ENCODE measurements around the gene MPO. TPM values are rescaled to one million over a fixed set of nuclear protein-coding genes. Genes with fewer than 3 reads are reported as not detected.

The MPO gene
- total RNA-seq, 4 donors from 2014 or later = 0.18 to 0.32 (median 0.31) TPM; not detected in 1

- no peaks in the 10 kb centered on the region for H3K9me3 ChIP-seq
- H3K36me3 ChIP-seq = no peaks in the 10 kb centered on the region
- intact Hi-C loops (cut with DNase I; ENCODE audit: low total_unique reads) = no loop called here
- H3K27ac ChIP-seq = no peak overlapping the region
- no peak for TF ChIP-seq POLR2A (IDR thresholded peaks at IDR 0.05)
- TF ChIP-seq, protein P1, sequence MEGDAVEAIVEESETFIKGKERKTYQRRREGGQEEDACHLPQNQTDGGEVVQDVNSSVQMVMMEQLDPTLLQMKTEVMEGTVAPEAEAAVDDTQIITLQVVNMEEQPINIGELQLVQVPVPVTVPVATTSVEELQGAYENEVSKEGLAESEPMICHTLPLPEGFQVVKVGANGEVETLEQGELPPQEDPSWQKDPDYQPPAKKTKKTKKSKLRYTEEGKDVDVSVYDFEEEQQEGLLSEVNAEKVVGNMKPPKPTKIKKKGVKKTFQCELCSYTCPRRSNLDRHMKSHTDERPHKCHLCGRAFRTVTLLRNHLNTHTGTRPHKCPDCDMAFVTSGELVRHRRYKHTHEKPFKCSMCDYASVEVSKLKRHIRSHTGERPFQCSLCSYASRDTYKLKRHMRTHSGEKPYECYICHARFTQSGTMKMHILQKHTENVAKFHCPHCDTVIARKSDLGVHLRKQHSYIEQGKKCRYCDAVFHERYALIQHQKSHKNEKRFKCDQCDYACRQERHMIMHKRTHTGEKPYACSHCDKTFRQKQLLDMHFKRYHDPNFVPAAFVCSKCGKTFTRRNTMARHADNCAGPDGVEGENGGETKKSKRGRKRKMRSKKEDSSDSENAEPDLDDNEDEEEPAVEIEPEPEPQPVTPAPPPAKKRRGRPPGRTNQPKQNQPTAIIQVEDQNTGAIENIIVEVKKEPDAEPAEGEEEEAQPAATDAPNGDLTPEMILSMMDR (IDR thresholded peaks at IDR 0.05 in 4 of 5, conservative IDR thresholded peaks at IDR 0.05 in 1 of 5) = no peak
- no peak overlapping the region for H3K4me3 ChIP-seq
- in situ Hi-C loops (cut with MboI; ENCODE audit: low sequenced_read_pairs in 4 of 4) = no loop called here
- peaks cover 0 to 6% (median 4%) of the 10 kb centered on the region in 3 donors for H3K27me3 ChIP-seq
- DNase-seq = no peak
- no peak for ATAC-seq
- no peaks in the 10 kb centered on the region for H3K4me1 ChIP-seq
These were observed 4.1 kb upstream of the MPO start for GRCh38 chr17:58284613-58285421.

DNA sequence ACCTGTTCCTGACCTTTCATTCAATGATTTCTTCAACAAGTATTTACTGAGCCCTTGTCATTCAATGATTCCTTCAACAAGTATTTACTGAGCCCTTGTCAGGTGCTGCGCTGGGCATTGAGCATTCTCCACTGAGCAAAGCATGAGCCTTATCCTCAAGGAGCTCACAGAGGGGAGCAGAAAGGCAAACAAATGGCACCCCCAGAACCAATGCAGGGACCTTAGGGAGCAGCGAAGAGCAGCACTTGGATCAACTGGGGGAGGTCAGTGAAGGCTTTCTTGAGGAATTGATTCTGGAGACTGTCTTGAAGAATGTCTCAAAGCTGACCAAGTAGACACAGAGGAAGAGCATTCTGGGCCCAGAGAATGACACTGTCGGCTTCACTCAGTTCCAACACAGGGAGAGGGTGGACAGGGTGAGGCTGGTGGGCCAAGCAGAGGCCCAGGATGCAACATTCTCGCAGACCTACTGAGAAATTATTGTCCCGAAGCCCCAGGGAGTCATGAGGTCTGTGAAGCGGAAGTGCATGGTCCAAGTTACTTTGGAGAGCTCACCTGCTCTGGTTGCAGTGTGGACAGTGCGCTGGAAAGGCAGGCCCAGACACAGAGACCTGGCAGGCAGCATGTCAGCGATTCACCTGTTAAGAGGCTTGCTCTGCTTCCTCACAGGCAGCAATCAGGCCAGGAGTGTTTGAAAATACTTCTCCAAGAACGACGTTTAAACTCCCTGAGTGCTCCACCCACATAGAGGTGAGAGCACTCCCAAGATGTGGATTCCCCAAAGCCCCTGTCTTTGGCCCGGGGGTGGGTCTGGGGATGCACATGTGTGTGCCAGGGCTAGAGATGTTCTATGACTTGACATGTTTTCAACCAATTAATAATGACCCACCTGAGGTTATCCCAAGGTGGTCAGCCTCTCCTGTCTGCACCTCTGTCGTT is 3.2 kb upstream of the MPO start:
- intact Hi-C loops (cut with DNase I; ENCODE audit: low total_unique reads) = no loop called here
- Histone ChIP-seq H3K4me1 (no peaks in the 10 kb centered on the region), H3K36me3 (no peaks in the 10 kb centered on the region), H3K9me3 (no peaks in the 10 kb centered on the region), H3K4me3 (no peak overlapping the region), H3K27me3 (peaks cover 0 to 3% (median 2%) of the 10 kb centered on the region in 3 donors), H3K27ac (no peak overlapping the region)
- DNase-seq (no peak), ATAC-seq (no peak)
- TF ChIP-seq, protein P1 (IDR thresholded peaks at IDR 0.05 in 4 of 5, conservative IDR thresholded peaks at IDR 0.05 in 1 of 5) = no peak
- TF ChIP-seq POLR2A (IDR thresholded peaks at IDR 0.05) = no peak
- in situ Hi-C loops (cut with MboI; ENCODE audit: low sequenced_read_pairs in 4 of 4) = no loop called here

DNA sequence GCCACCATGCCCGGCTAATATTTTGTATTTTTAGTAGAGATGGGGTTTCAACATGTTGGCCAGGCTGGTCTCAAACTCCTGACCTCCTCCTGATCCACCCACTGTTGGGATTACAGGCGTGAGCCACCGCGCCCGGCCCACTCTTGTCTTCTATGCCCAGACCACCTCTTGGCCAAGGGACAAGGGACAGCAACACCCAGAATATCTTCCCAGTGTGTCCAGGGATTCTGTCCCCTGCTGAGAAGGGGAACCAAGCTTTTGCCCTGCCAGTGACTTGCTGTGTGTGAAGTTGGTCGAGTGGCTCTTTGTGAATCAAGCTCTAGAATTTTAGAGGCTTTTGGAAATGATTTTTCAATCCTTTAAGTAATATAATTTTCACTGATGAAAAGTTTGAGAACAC is 1.7 kb upstream of the MPO start:
- H3K4me1 ChIP-seq = no peaks in the 10 kb centered on the region
- H3K27me3 ChIP-seq = no peaks in the 10 kb centered on the region
- H3K9me3 ChIP-seq = no peaks in the 10 kb centered on the region
- no peak overlapping the region for H3K27ac ChIP-seq
- ATAC-seq = no peak
- H3K4me3 ChIP-seq = no peak overlapping the region
- no peak for TF ChIP-seq POLR2A (IDR thresholded peaks at IDR 0.05)
- TF ChIP-seq, protein P1 (IDR thresholded peaks at IDR 0.05 in 4 of 5, conservative IDR thresholded peaks at IDR 0.05 in 1 of 5) = no peak
- intact Hi-C loops (cut with DNase I; ENCODE audit: low total_unique reads) (no loop called here), in situ Hi-C loops (cut with MboI; ENCODE audit: low sequenced_read_pairs in 4 of 4) (no loop called here)
- no peaks in the 10 kb centered on the region for H3K36me3 ChIP-seq
- DNase-seq = no peak

DNA sequence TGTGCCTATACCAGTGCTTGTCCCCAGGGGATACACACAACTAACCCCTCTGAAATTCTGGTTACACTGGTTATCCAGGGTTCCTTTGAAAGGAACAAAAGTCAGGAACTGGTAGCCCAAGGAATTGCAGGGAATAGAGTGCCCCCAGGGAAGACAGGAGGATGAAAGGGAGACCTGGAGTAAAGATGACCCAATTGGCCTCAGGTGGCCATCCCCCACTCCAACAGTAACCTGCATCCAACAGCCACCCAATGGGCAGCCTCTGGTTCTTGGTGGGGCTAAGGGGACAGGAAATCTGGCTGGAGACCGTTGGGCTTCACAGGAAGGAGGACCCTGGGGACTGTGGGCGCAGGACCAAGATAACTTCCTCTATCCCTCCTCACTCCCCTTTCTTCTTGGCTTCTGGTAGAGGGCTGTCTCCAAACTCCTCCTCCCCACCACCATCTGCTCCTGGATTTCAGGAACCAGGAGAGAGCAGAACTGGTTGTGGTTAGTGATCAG is 826 bp upstream of the MPO start:
- ATAC-seq (no peak), DNase-seq (no peak)
- intact Hi-C loops (cut with DNase I; ENCODE audit: low total_unique reads) (no loop called here), in situ Hi-C loops (cut with MboI; ENCODE audit: low sequenced_read_pairs in 4 of 4) (no loop called here)
- no peak overlapping the region for H3K4me3 ChIP-seq
- H3K9me3 ChIP-seq = no peaks in the 10 kb centered on the region
- TF ChIP-seq, protein P1 (IDR thresholded peaks at IDR 0.05 in 4 of 5, conservative IDR thresholded peaks at IDR 0.05 in 1 of 5) = no peak
- no peak for TF ChIP-seq POLR2A (IDR thresholded peaks at IDR 0.05)
- H3K36me3 ChIP-seq = no peaks in the 10 kb centered on the region
- no peak overlapping the region for H3K27ac ChIP-seq
- no peaks in the 10 kb centered on the region for H3K4me1 ChIP-seq
- H3K27me3 ChIP-seq = no peaks in the 10 kb centered on the region
